Right cardiac atrium (tissue), 5 donors: ENCODE measurements around the gene FAHD1. TPM values are rescaled to one million over a fixed set of nuclear protein-coding genes. Genes with fewer than 3 reads are reported as not detected.

Experiments
- ATAC-seq, 2 donors: fragments of 200-7000 bp; cut with Tn5 transposase; one replicate each; pipeline versions ENCODE4 v1.8.0 to v1.9.1; 2020; ENCODE audit warnings: moderate library complexity in 2 of 2, mild to moderate bottlenecking in 1 of 2
- DNase-seq, 3 donors: peaks; one replicate each; pipeline ENCODE4 v3.0.0-alpha.2; 2020
- H3K27ac ChIP-seq: one replicate; pipeline ENCODE4 v1.5.1; 2013; ENCODE audit warnings: mild to moderate bottlenecking, low read length, control low read depth, moderate library complexity
- H3K27me3 ChIP-seq: one replicate; pipeline ENCODE4 v1.6.1; 2013; ENCODE audit not compliant: control insufficient read depth, insufficient read depth
- H3K4me1 ChIP-seq: one replicate; pipeline ENCODE4 v1.6.1; 2013; ENCODE audit warnings: low read length; ENCODE audit not compliant: control insufficient read depth, insufficient read depth
- H3K4me3 ChIP-seq: one replicate; pipeline ENCODE4 v1.5.1; 2013; ENCODE audit warnings: low read length, control low read depth
- H3K9me3 ChIP-seq: one replicate; pipeline ENCODE4 v1.6.1; 2013; ENCODE audit warnings: low read length; ENCODE audit not compliant: control insufficient read depth
- WGBS: extraction: QIAGEN DNeasy Blood & Tissue Kit; methylation state at CpG from one replicate; pipeline ENCODE4 v1.1.7; 2013; 5-methylcytosine and 5-hydroxymethylcytosine counted together
- intact Hi-C, 4 donors: fragments of 100-400 bp; cut with DNase I; formaldehyde crosslinking; loops; one replicate each; pipeline versions ENCODE4 v1.11.0 to v1.14.0; 2022 to 2023
- polyA plus RNA-seq: library from polyadenylated mRNA; stranded (reverse); fragments of 200-250 nt; gene quantifications from one replicate; pipeline ENCODE4 v1.2.3, GENCODE V29; 2013
- total RNA-seq, 4 donors: library from RNA; stranded (reverse); fragmentation: NEBNext Ultra II Directional; extraction: Animal tissue kit (Norgen Biotek cat#: 25700); gene quantifications; one replicate each; pipeline ENCODE4 v1.2.1, GENCODE V29; 2021
- donor health status: healthy with polysubstance abuse.
- donor health status: DM: no; HTN: yes; CAD: no.
- donor health status: DM: no; HTN: no; CAD: no.
- donor health status: DM: no; HTN: yes; CAD: no; lungs with severe emphysema.
- donor health status: DM: yes; HTN: yes; CAD: no.

FAHD1 gene
- total and polyA plus RNA-seq, 5 donors = 18.8 to 46.4 (median 23.2) TPM

- ATAC-seq (peak in 1 of 2 donors; percentile 11), DNase-seq (peak in 2 of 3 donors; percentile 14 to 47)
- Histone ChIP-seq H3K9me3 (no peaks in the 10 kb centered on the region), H3K4me3 (no peak overlapping the region), H3K27ac (no peak overlapping the region), H3K4me1 (no peaks in the 10 kb centered on the region), H3K27me3 (no peaks in the 10 kb centered on the region)
- intact Hi-C loops = no loop called here
- WGBS = 92% methylated on average over 10 of the region's 10 CpGs
Measured at GRCh38 chr16:1807626-1808025, 19.4 kb upstream of the FAHD1 start.

- WGBS = 88% methylated on average over 18 of the region's 18 CpGs
Measured at GRCh38 chr16:1808691-1809090, 18.3 kb upstream of the FAHD1 start.

GRCh38 chr16:1809281-1809801 lies 17.7 kb upstream of the FAHD1 start:
- Histone ChIP-seq H3K27me3 (no peaks in the 10 kb centered on the region), H3K27ac (no peak overlapping the region), H3K9me3 (no peaks in the 10 kb centered on the region), H3K4me3 (no peak overlapping the region), H3K4me1 (no peaks in the 10 kb centered on the region)
- DNase-seq = peak in 1 of 3 donors; percentile 49
- intact Hi-C loops = no loop called here
- no peak for ATAC-seq
- WGBS = 77% methylated on average over 28 of the region's 28 CpGs

More at GRCh38 chr16:1808691-1809090, 18.3 kb upstream of the FAHD1 start:
- Histone ChIP-seq H3K4me1 (no peaks in the 10 kb centered on the region), H3K4me3 (no peak overlapping the region), H3K27ac (no peak overlapping the region), H3K9me3 (no peaks in the 10 kb centered on the region), H3K27me3 (no peaks in the 10 kb centered on the region)
- ATAC-seq = no peak
- DNase-seq = peak in 1 of 3 donors; percentile 24
- intact Hi-C loops = no loop called here

GRCh38 chr16:1810106-1810505 lies 16.9 kb upstream of the FAHD1 start:
- intact Hi-C loops = no loop called here

GRCh38 chr16:1810536-1810935 lies 16.5 kb upstream of the FAHD1 start:
- peak in 1 of 3 donors; percentile 26 for DNase-seq
- WGBS = 95% methylated on average over 16 of the region's 16 CpGs
- no peaks in the 10 kb centered on the region for H3K27me3 ChIP-seq
- H3K27ac ChIP-seq = no peak overlapping the region
- no peaks in the 10 kb centered on the region for H3K4me1 ChIP-seq
- intact Hi-C loops = no loop called here
- H3K4me3 ChIP-seq = no peak overlapping the region
- no peaks in the 10 kb centered on the region for H3K9me3 ChIP-seq
- no peak for ATAC-seq

More at GRCh38 chr16:1810106-1810505, 16.9 kb upstream of the FAHD1 start:
- no peak overlapping the region for H3K27ac ChIP-seq
- H3K4me1 ChIP-seq = no peaks in the 10 kb centered on the region
- WGBS = 93% methylated on average over 16 of the region's 16 CpGs
- peak in 1 of 3 donors; percentile 16 for DNase-seq
- no peaks in the 10 kb centered on the region for H3K27me3 ChIP-seq
- no peak overlapping the region for H3K4me3 ChIP-seq
- no peak for ATAC-seq
- no peaks in the 10 kb centered on the region for H3K9me3 ChIP-seq

GRCh38 chr16:1812732-1813163 lies 14.3 kb upstream of the FAHD1 start:
- Histone ChIP-seq H3K4me1 (no peaks in the 10 kb centered on the region), H3K9me3 (no peaks in the 10 kb centered on the region), H3K27ac (no peak overlapping the region), H3K27me3 (no peaks in the 10 kb centered on the region), H3K4me3 (no peak overlapping the region)
- intact Hi-C loops = no loop called here
- DNase-seq (peak; percentile 74 to 94 (median 92)), ATAC-seq (peak; percentile 85 to 91)
- 23% methylated on average over 17 of the region's 17 CpGs for WGBS

- DNase-seq (no peak), ATAC-seq (no peak)
- intact Hi-C loops = no loop called here
- 90% methylated on average over 11 of the region's 11 CpGs for WGBS
- Histone ChIP-seq H3K4me3 (no peak overlapping the region), H3K27ac (no peak overlapping the region), H3K27me3 (no peaks in the 10 kb centered on the region), H3K4me1 (no peaks in the 10 kb centered on the region), H3K9me3 (no peaks in the 10 kb centered on the region)
Measured at GRCh38 chr16:1815461-1815860, 11.5 kb upstream of the FAHD1 start.

- Histone ChIP-seq H3K4me1 (no peaks in the 10 kb centered on the region), H3K4me3 (no peak overlapping the region), H3K9me3 (no peaks in the 10 kb centered on the region), H3K27me3 (no peaks in the 10 kb centered on the region), H3K27ac (no peak overlapping the region)
- DNase-seq (peak in 1 of 3 donors; percentile 46), ATAC-seq (no peak)
- 93% methylated on average over 40 of the region's 40 CpGs for WGBS
- intact Hi-C loops = no loop called here
Measured at GRCh38 chr16:1816396-1817275, 10.4 kb upstream of the FAHD1 start.

- ATAC-seq = no peak
- Histone ChIP-seq H3K27me3 (no peaks in the 10 kb centered on the region), H3K4me3 (no peak overlapping the region), H3K27ac (no peak overlapping the region), H3K4me1 (no peaks in the 10 kb centered on the region), H3K9me3 (no peaks in the 10 kb centered on the region)
- intact Hi-C loops = no loop called here
- 93% methylated on average over 9 of the region's 9 CpGs for WGBS
- no peak for DNase-seq
Measured at GRCh38 chr16:1817276-1817589, 9.8 kb upstream of the FAHD1 start.

- intact Hi-C loops = no loop called here
- DNase-seq (no peak), ATAC-seq (no peak)
- no peak overlapping the region for H3K27ac ChIP-seq
- WGBS = 93% methylated on average over 17 of the region's 17 CpGs
- H3K4me3 ChIP-seq = no peak overlapping the region
- no peaks in the 10 kb centered on the region for H3K27me3 ChIP-seq
- no peaks in the 10 kb centered on the region for H3K9me3 ChIP-seq
- no peaks in the 10 kb centered on the region for H3K4me1 ChIP-seq
Measured at GRCh38 chr16:1817716-1818115, 9.3 kb upstream of the FAHD1 start.

GRCh38 chr16:1818204-1818872 lies 8.7 kb upstream of the FAHD1 start:
- Histone ChIP-seq H3K27me3 (no peaks in the 10 kb centered on the region), H3K27ac (no peak overlapping the region), H3K9me3 (no peaks in the 10 kb centered on the region), H3K4me3 (no peak overlapping the region), H3K4me1 (no peaks in the 10 kb centered on the region)
- DNase-seq (peak in 1 of 3 donors; percentile 49), ATAC-seq (no peak)
- 95% methylated on average over 27 of the region's 27 CpGs for WGBS
- intact Hi-C loops = no loop called here
